GM12873 (cell line): ENCODE results near the gene SERINC5.

Experiments
- TF ChIP-seq, protein P1 (sequence below): IDR thresholded peaks from 2 replicates; pipeline ENCODE4 v1.5.1; 2012; ENCODE audit warnings: low read depth, mild to moderate bottlenecking, moderate library complexity, low read length, control low read depth; ENCODE audit not compliant: insufficient read depth; ENCODE audit errors: missing control alignments

Gene SERINC5

DNA sequence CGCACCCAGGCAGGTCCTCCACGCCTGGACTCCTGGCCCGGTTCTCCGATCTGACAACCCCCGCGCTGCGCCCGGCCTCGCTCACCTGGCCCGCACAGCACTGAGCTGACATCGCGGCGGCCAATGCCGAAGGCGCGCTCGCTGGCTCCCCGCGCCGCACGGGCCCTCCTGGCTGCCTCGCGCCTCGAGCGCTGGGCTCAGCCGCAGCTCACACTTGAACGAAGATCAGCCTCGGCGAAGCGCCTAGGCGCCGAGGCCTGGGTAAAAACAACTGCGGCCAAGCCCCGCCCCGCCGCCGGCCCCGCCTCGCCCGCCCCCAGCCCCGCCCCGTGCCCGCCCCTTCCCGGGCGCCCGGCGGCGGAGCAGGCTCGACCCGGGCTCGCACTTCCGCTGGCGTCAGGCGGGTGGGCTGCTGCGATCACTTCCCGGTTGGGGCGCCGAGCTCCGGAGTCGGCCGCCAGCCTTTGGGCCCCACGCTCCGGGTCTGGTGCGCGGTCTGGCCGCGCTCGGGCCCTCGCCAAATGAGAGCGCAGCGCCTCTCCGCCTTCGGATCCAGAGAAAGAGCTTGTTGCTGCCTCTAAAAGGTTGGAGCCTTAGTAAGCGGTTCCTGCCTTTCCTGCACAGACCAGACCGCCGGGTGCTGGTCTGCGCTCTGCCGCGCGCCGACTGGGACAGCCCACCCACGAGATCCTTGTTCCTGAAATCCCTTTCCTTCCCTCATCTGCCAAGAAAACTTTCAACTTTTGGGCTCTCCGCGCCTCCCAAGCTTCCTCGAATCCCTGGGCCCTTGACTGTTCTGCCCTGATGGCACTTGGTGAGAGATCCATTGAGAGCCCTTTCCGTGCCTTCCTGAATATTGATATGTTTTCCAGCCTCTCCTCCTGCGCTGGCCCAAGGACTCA, at the start of gene SERINC5:
Gene SERINC5 (minus strand): TSS at position 238 of the 902 bp plus-strand sequence. CDS start 126 bp downstream, at position 112.
- TF ChIP-seq, protein P1, sequence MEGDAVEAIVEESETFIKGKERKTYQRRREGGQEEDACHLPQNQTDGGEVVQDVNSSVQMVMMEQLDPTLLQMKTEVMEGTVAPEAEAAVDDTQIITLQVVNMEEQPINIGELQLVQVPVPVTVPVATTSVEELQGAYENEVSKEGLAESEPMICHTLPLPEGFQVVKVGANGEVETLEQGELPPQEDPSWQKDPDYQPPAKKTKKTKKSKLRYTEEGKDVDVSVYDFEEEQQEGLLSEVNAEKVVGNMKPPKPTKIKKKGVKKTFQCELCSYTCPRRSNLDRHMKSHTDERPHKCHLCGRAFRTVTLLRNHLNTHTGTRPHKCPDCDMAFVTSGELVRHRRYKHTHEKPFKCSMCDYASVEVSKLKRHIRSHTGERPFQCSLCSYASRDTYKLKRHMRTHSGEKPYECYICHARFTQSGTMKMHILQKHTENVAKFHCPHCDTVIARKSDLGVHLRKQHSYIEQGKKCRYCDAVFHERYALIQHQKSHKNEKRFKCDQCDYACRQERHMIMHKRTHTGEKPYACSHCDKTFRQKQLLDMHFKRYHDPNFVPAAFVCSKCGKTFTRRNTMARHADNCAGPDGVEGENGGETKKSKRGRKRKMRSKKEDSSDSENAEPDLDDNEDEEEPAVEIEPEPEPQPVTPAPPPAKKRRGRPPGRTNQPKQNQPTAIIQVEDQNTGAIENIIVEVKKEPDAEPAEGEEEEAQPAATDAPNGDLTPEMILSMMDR = no peak

DNA sequence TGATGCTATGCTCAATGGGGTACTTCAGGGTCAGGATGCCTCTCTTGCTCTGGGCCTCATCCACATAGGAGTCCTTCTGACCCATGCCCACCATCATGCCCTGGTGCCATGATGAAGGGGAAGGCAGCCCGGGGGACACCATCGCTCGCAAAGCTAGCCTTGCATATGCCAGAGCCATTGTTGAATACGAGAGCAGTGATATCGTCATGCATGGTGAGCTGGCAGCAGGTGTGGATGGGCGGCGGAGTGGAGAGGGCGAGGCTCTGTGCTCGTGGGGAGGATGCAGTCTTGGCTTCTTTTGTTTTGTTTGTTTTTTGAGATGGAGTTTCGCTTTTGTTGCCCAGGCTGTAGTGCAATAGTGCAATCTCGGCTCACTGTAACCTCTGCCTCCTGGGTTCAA, 46.8 kb upstream of the SERINC5 start:
- TF ChIP-seq, protein P1 = no peak

DNA sequence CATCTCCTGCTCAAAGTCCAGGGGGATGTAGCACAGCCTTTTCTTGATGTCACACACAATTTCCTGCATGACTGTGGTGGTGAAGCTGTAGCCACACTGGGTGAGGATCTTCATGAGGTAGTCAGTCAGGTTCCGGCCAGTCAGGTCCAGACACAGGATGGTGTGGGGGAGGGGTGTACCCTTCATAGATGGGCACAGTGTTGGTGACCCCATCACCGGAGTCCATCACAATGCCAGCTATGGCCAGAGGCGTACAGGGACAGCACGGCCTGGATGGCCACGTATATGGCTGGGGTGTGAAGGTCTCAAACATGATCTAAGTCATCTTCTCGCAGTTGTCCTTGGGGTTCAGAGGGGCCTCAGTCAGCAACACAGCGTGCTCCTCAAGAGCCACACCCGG, 44.3 kb upstream of the SERINC5 start:
- TF ChIP-seq, protein P1 = no peak

DNA sequence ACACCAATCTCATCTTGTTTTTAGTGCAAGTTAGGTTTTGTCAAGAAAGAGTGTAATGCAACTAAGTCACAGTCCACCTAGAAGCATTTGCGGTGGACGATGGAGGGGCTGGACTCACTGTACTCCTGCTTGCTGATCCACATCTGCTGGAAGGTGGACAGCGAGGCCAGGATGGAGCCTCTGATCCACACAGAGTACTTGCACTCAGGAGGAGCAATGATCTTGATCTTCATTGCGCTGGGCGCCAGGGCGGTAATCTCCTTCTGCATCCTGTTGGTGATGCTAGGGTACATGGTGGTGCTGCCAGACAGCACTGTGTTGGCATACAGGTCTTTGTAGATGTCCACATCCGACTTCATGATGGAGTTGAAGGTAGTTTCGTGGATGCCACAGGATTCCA, 43.8 kb upstream of the SERINC5 start:
- TF ChIP-seq, protein P1 = no peak

DNA sequence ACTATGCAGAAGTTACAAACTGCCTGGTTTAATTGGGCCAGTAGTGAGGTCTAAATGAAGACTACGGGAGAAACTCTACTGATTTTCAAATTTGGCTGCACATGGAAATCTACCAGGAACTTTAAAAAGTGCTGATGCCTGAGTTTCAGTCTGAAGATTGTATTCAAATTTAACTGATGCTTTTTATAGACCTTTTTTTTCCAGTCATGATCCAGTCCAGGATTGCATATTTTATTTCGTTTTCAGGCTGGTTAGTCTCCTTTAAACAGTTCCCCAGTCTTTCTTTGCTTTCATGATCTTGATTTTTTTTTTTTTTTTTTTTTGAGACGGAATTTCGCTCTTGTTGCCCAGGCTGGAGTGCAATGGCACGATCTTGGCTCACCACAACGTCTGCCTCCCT, 40.3 kb upstream of the SERINC5 start:
- TF ChIP-seq, protein P1 = no peak

DNA sequence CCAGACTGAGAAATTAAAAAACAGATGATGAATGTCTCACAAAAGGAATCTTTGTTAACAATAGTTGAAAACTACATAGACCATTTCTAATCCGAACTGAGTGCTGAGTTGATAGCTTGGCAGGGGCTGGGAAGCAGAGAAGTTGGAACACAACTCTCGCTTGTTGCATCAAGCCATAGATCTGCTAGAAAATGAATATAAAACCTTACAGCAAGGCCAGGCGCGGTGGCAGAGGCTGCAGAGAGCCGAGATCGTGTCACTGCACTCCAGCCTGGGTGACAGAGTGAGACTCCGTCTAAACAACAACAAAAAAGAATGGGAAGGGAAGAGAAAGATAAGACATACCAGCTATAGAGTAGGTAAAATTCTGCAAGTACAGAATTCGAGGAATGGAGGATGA, 35.9 kb upstream of the SERINC5 start:
- TF ChIP-seq, protein P1 = no peak

DNA sequence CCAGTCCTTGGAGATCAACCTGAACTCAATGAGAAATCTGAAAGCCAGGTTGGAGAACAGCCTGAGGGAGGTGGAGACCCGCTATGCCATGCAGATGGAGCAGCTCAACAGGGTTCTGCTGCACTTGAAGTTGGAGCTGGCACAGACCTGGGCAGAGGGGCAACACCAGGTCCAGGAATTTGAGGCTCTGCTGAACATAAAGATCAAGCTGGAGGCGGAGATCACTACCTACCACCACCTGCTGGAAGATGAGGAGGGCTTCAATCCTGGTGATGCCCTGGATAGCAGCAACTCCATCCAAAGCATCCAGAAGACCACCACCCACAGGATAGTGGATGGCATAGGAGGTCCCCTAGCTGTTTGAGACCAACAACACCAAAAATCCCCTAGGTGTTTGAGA, 33.5 kb upstream of the SERINC5 start:
- TF ChIP-seq, protein P1 = no peak
